T-helper 2 cell (primary cell): ENCODE results near the gene CHCHD3.
"Not testable (repeated sequence)": the region's sequence is repeated elsewhere in the genome, so short reads cannot be mapped to it uniquely, and the experiment has no call there.

Experiments
- DNase-seq, 5 experiments: peaks; one replicate each; pipeline versions ENCODE4 v3.0.0 to v3.0.0-alpha.2; 2012 to 2022

CHCHD3 gene

GRCh38 chr7:132897093-132897687 lies 184.7 kb downstream of the CHCHD3 start:
- no peak for DNase-seq

DNA sequence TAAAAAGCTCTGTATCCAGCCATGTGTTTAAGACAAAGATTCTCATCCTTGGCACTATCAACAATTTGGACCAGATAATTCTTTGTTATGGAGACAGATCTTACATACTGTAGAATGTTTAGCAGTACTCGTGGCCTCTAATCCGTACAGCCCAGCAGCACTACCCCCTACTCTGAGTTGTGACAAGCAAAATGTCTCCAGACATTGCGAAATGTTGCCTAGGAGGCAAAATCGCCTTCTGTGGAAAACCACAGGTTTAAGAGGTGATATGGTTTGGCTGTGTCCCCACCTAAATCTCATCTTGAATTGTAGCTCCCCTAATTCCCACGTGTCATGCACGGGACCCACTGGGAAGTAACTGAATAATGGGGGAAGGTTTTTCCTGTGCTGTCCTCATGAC lies 186.7 kb downstream of the CHCHD3 start:
- no peak for DNase-seq

DNA sequence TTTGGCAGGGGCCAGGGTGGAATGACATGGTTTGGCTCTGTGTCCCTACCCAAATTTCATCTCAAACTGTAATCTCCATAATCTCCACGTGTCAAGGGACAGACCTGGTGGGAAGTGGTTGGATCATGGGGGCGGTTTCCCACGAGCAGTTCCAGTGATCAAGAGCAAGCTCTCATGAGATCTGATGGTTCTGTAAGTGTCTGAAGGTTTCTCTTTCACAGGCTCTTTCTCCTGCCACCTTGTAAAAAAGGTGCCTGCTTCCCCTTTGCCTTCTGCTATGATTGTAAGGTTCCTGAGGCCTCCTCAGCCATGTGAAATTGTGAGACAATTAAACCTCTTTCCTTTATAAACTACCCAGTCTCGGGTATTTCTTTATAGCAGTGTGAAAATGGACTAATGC lies 188.3 kb downstream of the CHCHD3 start:
- DNase-seq, result no peak

- DNase-seq, result not testable (repeated sequence)
Measured at GRCh38 chr7:132892744-132893143, 189.1 kb downstream of the CHCHD3 start.

DNA sequence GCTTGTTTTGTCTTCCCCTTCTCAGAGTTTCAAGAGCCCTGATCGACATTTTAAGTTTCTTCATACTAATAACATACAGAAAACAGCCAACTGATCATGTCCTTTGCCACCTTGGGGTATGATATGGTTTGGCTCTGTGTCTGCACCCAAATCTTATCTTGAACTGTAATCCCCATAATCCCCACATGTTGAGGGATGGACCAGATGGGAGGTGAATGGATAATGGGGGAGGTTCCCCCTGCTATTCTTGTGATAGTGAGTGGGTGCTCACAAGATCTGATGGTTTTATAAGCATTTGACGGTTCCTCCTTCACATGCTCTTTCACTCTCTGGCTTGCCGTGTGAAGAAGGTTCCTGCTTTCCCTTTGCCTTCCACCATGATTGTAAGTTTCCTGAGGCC lies 190.3 kb downstream of the CHCHD3 start:
- no peak for DNase-seq

GRCh38 chr7:132882714-132883428 lies 199.0 kb downstream of the CHCHD3 start:
- DNase-seq, result peak in 2 of 5 experiments; percentile 12 to 76

DNA sequence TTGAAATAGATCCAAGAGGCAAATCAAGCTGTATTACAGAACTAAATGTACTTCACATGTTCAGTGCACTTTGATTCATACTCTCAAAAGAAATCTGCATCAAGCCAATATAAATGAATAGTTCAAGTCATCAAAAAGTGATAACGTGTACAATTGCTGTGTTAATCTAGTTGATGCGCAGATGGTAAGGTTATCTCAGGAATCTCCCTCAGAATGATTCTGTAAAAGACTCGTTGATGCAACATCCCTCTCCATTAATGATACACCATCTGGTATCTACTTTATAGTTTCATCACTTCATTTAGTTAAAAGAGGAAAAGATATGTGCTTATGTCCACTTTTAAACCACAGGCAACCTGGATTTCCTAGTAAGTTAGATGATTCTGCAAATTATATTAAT lies 200.6 kb downstream of the CHCHD3 start:
- DNase-seq, result no peak

GRCh38 chr7:132879579-132879978 lies 202.3 kb downstream of the CHCHD3 start:
- no peak for DNase-seq

GRCh38 chr7:132878204-132878919 lies 203.5 kb downstream of the CHCHD3 start:
- DNase-seq, result no peak

DNA sequence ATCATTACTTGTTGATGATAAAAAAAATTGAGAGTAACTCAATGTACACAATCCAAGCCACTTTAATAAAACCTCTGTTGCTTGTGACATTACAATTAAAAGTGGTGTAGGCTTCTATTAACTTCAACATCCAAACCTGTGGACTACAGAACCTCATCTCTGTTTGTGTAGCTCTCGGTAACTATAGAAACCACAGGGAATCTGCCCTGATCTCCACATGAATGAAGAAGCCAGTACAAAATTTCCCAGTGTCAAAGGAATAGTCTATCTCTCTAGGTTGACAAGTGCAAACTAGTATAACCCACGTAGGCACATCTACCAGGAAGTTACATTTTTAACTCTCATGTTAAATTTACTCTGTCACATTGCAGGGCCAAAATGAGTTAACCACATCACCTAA lies 204.3 kb downstream of the CHCHD3 start:
- DNase-seq, result no peak

DNA sequence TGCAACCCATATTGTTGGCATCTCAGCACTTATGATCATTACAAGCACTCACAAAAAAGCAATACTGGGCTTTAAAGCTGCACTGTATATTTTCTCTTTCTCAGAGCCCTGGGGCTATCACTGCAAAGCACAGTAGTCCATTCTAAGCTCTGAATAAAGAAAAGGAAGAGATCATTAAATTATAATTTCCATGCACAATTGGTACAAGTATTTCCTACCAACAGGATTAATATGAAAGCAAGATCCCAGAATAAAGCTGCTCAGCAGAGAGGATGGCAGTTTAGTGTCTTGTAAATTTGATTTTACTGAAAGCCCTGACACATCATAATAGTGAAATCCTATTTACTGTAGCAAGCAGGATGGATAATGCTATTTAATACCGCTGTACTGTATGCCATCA lies 205.3 kb downstream of the CHCHD3 start:
- DNase-seq, result no peak

DNA sequence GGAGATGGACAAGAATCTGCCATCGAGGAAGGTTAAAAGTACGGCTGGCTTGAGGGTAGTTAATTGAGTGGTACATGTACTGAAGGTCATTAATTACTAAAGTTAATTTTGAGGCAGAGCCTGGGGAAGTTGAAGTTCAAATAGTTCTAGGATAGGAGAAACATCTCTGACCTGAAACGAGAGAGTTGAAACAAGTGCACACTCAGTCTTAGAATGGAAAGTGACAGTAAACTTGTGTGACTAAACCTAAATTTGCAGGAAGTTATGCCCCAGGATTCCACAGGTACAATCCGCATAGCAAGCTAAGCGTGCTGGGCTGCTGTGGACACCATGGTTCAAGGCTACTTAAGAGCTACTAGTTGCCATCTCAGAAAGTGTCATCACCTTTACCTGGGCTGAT lies 209.9 kb downstream of the CHCHD3 start:
- no peak for DNase-seq

- no peak for DNase-seq
Measured at GRCh38 chr7:132871419-132871818, 210.5 kb downstream of the CHCHD3 start.

- no peak for DNase-seq
Measured at GRCh38 chr7:132869166-132869861, 212.6 kb downstream of the CHCHD3 start.

GRCh38 chr7:132866551-132866950 lies 215.3 kb downstream of the CHCHD3 start:
- no peak for DNase-seq

DNA sequence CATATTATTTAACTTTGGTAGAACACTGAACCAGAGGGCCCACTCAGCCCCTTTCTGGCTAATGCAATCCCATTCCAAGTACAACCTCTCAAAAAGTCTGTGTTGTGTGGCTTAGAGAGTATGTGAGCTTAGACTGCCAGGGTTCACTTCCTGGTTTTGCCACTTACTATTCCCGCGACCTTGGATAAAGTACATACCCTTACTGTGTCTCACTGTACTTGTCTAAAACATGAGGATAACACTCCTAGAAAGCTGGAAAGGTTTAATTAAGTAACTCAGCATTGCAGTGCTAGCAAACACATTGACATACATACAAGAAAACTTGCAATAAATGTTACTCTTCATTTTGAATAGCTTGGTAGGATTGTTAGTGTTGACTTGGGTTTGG lies 215.8 kb downstream of the CHCHD3 start:
- no peak for DNase-seq

DNA sequence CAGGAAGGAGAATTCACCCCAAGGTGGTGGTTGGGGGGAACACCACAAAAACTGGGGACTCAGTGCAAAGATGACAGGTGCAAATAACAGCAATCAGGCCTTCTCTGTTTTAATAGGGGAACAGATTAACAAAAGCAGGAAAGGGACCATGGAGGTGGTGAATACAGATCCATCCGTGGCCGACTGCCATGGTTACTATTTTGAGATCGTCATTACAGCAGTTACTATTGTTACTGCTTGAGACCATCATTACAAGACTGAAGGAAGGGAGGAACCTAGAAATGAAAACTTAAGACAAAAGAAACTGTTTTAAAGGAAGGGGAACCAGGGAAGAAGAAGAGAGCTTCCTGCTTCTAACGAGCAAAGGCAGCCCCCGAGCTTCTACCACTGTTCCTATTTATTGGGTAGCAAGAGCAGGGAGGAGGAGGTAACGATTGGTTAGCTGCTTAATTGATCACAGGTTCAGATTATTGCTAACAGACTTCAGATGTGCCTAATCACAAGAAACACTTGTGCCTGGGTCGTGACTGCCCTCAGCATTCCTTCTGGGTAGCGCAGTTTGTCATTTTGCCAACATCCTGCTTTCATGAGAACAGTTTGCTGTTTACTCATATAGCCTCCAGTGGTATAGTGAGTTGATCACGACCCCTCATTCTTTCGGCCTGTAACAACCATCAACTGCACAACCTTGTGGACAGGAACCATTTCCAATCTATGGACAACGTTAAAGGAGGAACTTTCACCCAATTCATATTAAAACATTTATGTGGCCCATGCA lies 216.3 kb downstream of the CHCHD3 start:
- no peak for DNase-seq

DNA sequence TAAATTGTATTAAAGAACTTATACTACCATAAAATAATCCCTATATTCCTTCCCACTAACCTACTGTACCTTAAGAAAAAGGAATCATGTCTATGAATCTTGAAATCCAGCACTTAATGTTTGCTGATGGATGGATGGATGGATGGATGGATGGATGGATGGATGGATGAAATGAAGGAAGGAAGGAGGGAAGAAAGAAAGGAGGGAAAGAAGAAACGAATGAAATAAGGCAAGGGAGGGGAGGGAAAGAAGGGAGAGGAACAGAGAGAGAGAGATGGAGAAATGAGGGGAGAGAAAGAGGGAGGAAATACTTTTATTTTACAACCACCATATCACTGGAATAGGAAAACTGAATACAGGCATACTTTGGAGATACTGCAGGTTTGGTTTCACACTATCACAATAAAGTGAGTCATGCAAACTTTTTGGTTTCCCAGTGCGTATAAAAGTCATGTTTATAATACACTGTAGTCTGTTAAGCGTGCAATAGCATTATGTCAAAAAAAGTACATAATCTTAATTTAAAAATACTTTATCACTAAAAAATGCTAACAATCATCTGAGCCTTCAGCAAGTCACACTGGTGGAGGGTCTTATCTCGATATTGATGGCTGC lies 219.8 kb downstream of the CHCHD3 start:
- DNase-seq, result no peak

DNA sequence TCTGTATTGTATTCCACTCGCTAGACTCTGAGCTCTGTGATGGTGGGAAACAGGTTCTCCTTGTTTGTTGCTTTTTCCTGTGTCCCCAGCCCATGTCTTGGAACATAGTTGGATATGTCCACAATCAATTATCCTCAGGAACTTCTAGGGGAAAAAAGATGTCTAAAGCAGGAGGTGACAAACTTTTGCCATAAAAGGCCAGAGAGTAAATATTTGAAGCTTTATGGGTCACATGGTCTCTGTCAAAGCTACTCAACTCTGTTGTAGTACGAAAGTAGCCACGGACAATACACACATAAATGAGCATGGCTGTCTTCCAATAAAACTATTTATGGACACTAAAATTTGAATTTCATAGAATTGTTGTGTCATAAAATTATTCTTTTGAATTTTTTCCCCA lies 220.5 kb downstream of the CHCHD3 start:
- DNase-seq, result no peak

DNA sequence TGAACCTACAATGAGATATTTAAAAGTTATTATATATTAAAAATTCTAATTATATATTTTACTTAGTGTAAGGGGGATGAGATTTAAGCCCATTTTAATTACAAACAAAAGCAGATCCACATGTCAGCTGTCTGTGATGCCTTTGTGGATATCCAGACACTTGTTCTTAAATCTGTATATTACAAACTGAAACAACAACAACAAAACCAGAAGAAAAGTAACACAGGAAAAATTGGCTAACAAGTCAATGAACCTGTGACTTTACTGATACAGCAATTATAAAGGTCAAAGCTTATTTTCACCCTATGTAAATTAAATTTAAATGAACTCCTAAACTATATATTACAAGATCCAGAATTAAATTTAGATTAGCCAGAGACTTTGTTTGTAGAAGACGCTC lies 222.7 kb downstream of the CHCHD3 start:
- DNase-seq, result no peak

DNA sequence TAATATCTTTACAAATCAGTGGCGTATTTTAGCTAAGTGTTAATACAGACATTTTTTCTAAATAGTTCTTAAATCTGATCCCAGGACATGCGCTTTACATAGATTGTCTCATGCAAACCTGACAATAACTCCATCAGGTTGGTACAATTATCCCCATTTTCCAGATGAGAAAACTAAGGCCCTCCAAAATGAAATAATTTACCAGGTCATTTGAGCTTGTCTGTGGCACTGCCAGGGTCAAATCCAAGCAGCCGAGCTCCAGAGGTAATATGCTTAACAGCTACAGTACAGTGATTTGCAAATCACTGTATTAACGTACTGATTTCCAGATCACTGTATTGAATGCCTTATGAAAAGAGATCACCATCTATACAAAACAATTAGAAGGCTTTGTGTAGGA lies 223.1 kb downstream of the CHCHD3 start:
- DNase-seq, result no peak

DNA sequence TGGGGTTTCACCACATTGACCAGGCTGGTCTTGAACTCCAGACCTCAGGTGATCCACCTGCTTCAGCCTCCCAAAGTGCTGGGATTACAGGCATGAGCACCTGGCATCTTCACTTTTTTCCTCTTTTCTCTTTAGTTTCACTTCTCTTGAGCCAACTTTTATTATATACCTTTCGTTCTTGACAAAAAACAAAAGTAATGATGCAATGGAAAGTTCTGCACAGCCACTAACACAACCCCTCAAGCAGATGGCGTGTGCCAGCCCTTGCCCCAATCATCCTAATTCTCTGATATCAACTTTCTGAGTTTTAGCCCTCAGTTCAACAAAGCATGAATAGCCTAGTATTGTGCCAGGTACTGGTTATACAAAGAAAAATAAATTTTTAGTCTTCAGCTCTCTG lies 223.6 kb downstream of the CHCHD3 start:
- DNase-seq, result no peak
